ENCODE results near the gene PIK3R3.

DNA sequence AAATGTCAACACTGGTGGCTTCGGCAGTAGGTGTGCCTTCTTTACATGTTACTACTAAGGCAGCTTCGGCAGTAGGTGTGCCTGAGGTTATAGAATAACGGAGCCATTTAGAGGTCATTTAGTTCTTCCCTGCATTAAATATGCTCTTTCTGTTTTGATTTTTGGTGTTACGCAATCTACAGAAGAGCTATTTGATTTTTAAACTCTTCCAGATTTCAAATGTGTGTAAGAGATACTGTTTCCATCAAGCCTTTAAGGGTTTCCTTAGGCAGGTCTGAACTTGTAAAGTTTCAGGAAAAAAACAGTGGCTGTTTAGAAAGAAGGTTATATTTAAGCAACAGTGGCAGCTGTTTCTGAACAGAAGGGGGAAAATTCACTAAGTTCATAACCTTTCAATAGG is 54.8 kb downstream of the PIK3R3 start:
- no peak for TF ChIP-seq EZH2 (IDR thresholded peaks at IDR 0.05; ENCODE audit: insufficient read depth, poor library complexity, severe bottlenecking)
- no peak for TF ChIP-seq EZH2phosphoT487 (IDR thresholded peaks at IDR 0.05; ENCODE audit: insufficient read depth, low read depth)

Measured in GM23248 (cell line).